ENCODE data around the gene RIMOC1.

Gene RIMOC1

GRCh38 chr5:41908374-41909079, 4.4 kb downstream of the RIMOC1 start:
- no peak for DNase-seq (ENCODE audit: low read depth)
- TF ChIP-seq CTCF (IDR thresholded peaks at IDR 0.05; ENCODE audit: insufficient read depth, low read depth, low read length, missing control alignments), result no peak
- no peak overlapping the region for H3K4me3 ChIP-seq (ENCODE audit: low read depth, low read length)

GRCh38 chr5:41918105-41918504, 14.0 kb downstream of the RIMOC1 start:
- TF ChIP-seq CTCF (IDR thresholded peaks at IDR 0.05; ENCODE audit: insufficient read depth, low read depth, low read length, missing control alignments), result no peak
- DNase-seq (ENCODE audit: low read depth), result peak; percentile 19
- no peak overlapping the region for H3K4me3 ChIP-seq (ENCODE audit: low read depth, low read length)

GRCh38 chr5:41921166-41921565, 17.0 kb downstream of the RIMOC1 start:
- no peak for DNase-seq (ENCODE audit: low read depth)
- no peak for TF ChIP-seq CTCF (IDR thresholded peaks at IDR 0.05; ENCODE audit: insufficient read depth, low read depth, low read length, missing control alignments)

GRCh38 chr5:41921874-41922273, 17.7 kb downstream of the RIMOC1 start:
- no peak for DNase-seq (ENCODE audit: low read depth)
- no peak overlapping the region for H3K4me3 ChIP-seq (ENCODE audit: low read depth, low read length)
- no peak for TF ChIP-seq CTCF (IDR thresholded peaks at IDR 0.05; ENCODE audit: insufficient read depth, low read depth, low read length, missing control alignments)

More at GRCh38 chr5:41921166-41921565, 17.0 kb downstream of the RIMOC1 start:
- no peak overlapping the region for H3K4me3 ChIP-seq (ENCODE audit: low read depth, low read length)

- no peak for DNase-seq (ENCODE audit: low read depth)
- peak overlapping the region; percentile 99 for H3K4me3 ChIP-seq (ENCODE audit: low read depth, low read length)
- TF ChIP-seq CTCF (IDR thresholded peaks at IDR 0.05; ENCODE audit: insufficient read depth, low read depth, low read length, missing control alignments), result no peak
Measured at GRCh38 chr5:41924526-41924871, 20.4 kb downstream of the RIMOC1 start.

- peak within 1 kb of the TSS; percentile 99 for H3K4me3 ChIP-seq (ENCODE audit: low read depth, low read length)
- DNase-seq (ENCODE audit: low read depth), result peak; percentile 93
Measured at GRCh38 chr5:41924872-41925554, 20.9 kb downstream of the RIMOC1 start, which contains the start of gene FBXO4. Gene FBXO4 (plus strand): TSS chr5:41925281. CDS start chr5:41925310, 29 bp downstream.

More at GRCh38 chr5:41924872-41925554, 20.9 kb downstream of the RIMOC1 start, which contains the start of gene FBXO4:
- TF ChIP-seq CTCF (IDR thresholded peaks at IDR 0.05; ENCODE audit: insufficient read depth, low read depth, low read length, missing control alignments), result peak; percentile 68
